Right lobe of liver (tissue), 4 donors: ENCODE data around the gene IGFALS.

Experiments used
- CTCF ChIP-seq, 4 donors: fragments of 200-600 bp in 3 of 4; fragments of 450-650 bp in 1 of 4; IDR thresholded peaks; one replicate each; pipeline versions ENCODE4 v1.5.1 to v1.8.0; 2016 to 2022; ENCODE audit warnings: antibody characterized with exemption in 4 of 4, mild to moderate bottlenecking in 2 of 4
- POLR2A ChIP-seq: fragments of 450-650 bp; IDR thresholded peaks from one replicate; pipeline ENCODE4 v1.6.1; 2017; ENCODE audit warnings: antibody characterized with exemption, mild to moderate bottlenecking
- donor health status: DM: no; HTN: no; CAD: no.
- donor health status: DM: no; HTN: no; CAD: no.
- donor health status: DM: no; HTN: yes; CAD: no.

- TF ChIP-seq CTCF (IDR thresholded peaks at IDR 0.05) (no peak), POLR2A (no peak)
Measured at GRCh38 chr16:1776991-1777374, 16.5 kb downstream of the IGFALS start.
